UCSD-AML1 (cell line): Measurements from ENCODE around the gene RFTN1.

Experiments
- DNase-seq: peaks from one replicate; lab custom pipeline; 2025; ENCODE audit not compliant: unreplicated experiment; lab: John Stamatoyannopoulos, UW

The RFTN1 gene

GRCh38 chr3:16411441-16411840, 102.1 kb downstream of the RFTN1 start:
- no peak for DNase-seq

DNA sequence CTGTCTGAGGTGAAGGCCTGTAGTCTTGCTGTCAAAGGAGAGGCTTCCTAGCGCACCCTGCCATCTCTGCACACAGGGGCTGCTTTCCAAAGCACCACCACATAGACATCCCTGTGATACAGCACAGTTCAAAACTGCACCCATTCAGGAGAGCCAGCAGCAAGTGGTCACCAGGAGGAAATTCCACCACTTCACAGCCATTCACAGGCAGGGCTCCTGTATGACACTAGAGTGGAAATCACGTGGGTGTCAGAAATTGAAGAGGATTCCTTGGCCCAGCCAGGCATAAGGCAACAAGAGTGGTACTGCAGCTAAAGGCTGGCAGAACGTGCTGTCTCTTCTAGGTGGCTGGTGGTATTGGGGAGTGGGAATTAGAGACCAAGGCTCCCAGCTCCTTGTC, 102.8 kb downstream of the RFTN1 start:
- DNase-seq = no peak

- DNase-seq = no peak
Measured at GRCh38 chr3:16409032-16409431, 104.5 kb downstream of the RFTN1 start.

- no peak for DNase-seq
Measured at GRCh38 chr3:16407366-16407765, 106.1 kb downstream of the RFTN1 start.

GRCh38 chr3:16406579-16406978, 106.9 kb downstream of the RFTN1 start:
- DNase-seq = no peak

- DNase-seq = no peak
Measured at GRCh38 chr3:16406166-16406565, 107.3 kb downstream of the RFTN1 start.

GRCh38 chr3:16404349-16404895, 109.1 kb downstream of the RFTN1 start:
- no peak for DNase-seq

- DNase-seq = no peak
Measured at GRCh38 chr3:16402451-16402850, 111.0 kb downstream of the RFTN1 start.

- DNase-seq = no peak
Measured at GRCh38 chr3:16401273-16401672, 112.2 kb downstream of the RFTN1 start.

DNA sequence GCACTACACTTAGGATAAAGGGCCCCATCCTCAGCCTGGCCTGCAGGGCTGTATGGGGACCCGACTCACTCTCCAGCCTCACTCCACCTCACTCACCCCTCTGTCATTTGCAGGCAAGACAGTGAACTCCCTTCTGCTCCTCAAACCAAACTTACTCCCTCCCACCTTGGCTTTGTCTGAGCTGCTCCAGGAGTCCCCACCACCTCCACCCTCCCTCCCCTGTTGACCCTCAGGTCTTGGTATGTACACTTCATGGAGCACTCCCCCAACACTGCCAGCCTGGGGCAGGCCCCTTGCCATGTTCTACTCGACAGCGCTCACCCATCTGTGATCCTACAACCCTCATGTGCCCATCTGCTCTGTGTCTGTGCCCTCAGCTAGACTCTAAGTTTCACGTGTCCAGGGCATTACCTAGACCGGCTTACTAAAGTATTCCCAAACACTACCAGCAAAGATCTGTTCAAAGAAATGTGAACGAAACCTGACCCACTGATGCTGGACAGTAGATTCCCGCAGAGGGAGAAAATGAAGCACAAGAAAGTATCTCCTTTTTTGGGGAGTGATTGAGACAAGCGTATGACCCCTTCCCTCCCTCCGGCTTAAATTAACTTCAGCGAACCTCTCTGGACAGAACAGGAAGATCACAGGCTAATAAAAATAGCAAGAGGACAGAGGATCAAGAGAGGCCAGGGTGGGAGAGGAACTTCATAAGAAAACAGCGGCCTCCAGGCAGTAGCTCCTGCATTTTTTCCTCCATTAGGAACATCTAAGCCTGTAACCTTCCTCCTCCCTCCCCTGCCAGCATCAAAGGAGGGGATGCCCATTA, 113.2 kb downstream of the RFTN1 start:
- DNase-seq = no peak

GRCh38 chr3:16399473-16399872, 114.0 kb downstream of the RFTN1 start:
- no peak for DNase-seq

DNA sequence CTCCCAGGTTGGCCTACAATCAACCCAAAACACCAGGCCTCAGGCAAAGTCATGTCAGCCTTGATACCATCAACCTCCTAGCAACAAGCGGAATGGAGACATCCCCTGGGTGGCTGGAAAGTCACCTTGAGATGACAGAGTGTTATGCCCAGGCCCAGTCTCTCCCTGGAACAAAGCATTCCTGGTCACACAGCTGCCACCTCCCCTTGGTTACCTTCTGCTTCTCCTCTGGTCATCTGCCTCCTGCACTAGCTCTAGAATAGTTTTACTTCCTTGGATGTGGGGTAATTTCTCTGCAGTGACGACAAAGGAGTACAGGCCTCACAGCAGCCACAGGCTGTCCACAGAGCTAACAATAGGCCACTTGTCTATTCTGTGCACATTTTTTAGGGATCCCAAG, 114.9 kb downstream of the RFTN1 start:
- DNase-seq = no peak

DNA sequence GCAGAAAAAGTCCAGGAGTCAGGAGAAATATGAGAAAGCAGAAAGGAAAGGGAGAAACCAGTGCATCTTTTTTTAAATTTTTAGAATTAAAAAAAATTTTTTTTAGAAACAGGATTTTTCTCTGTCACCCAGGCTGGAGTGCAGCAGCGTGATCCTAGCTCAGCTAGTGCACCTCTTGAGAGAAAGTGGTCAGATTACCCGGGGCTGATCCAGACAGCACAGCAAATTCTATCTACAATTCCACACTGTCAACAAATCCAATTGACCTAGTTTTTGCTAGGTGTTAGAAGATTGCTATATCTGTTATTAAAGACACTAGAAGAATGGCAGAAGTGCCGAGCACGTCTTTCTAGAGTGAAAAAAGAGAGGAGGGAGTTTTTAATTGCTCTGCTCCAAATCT, 117.3 kb downstream of the RFTN1 start:
- no peak for DNase-seq

- DNase-seq = no peak
Measured at GRCh38 chr3:16395212-16395611, 118.3 kb downstream of the RFTN1 start.

- DNase-seq = no peak
Measured at GRCh38 chr3:16394639-16395038, 118.9 kb downstream of the RFTN1 start.

- no peak for DNase-seq
Measured at GRCh38 chr3:16392717-16393116, 120.8 kb downstream of the RFTN1 start.

GRCh38 chr3:16392065-16392464, 121.4 kb downstream of the RFTN1 start:
- DNase-seq = no peak

DNA sequence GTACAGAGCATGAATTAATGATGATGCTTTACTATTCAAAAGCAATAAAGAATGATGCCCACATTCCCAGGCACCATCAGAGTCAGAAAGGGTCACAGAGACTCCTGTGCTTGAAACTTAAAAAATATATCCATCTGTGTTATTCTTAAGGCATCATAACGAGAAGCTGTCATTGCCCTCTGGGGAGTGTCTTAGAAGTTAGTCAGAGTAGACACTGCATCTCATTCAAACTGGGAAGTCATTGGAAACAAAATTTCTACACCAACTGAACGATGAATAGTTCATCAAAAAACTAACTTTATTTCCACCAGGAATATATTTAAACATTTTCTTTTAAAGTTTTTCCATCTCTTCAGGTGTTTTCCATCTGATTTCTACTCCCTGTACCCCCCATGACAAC, 122.9 kb downstream of the RFTN1 start:
- DNase-seq = no peak

DNA sequence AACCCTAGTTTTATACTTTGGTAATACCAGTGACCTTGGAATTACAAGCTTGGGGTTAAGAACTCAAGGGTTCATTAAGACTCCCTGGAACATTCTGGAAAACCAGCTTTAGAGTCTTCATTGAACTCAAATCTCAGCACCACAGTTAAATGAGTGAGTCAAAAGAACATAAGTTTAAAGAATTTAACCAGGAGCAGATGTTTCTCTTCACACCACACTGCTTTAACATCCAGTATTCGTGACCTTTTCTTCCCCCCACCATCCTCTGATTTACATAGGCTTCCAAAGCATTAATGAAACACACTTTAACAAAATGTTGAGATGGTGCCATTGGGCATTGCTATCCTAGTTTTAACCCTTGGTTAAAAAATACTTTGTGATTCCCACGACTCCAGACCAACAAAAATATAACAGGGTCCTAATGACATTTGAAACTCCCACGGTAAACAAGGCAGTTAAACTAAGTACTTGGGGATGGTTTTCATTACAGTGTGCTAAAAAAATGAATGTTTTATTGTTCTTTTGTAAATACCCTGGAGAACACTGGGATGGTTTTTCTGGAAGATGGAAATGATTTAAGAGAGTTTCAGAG, 124.6 kb downstream of the RFTN1 start:
- DNase-seq = no peak

- peak; percentile 58 for DNase-seq
Measured at GRCh38 chr3:16386561-16386960, 126.9 kb downstream of the RFTN1 start.

DNA sequence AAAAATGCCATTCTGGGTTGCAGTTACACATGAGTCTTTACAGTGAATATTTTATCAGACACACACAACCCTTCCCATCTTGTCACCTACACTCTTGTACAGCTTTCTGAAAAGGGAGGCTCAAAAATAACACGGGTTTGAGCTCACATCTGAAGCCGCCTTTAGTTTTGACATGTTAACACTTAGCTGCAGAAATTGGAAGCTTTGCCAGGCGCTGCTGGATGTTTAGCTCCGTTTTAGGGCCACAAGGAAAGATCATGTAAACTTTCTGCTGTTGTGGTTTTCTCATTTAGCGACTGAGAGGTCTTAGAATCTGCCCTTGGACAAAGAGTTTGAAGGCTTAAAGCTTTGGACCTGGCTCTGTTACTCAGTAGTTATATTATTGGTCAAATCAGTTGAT, 128.3 kb downstream of the RFTN1 start:
- no peak for DNase-seq

GRCh38 chr3:16383864-16384263, 129.6 kb downstream of the RFTN1 start:
- DNase-seq = no peak
